ENCODE measurements around the gene ARID5A.

GRCh38 chr2:96587843-96588242, 51.3 kb downstream of the ARID5A start:
- TF ChIP-seq TAF1 (IDR thresholded peaks at IDR 0.05; ENCODE audit: low read depth, low read length), result no peak
- TF ChIP-seq POLR2AphosphoS5 (IDR thresholded peaks at IDR 0.05; ENCODE audit: low read depth, low read length), result no peak
- no peak for TF ChIP-seq POLR2A (IDR thresholded peaks at IDR 0.05; ENCODE audit: low read depth, low read length)
